Neural progenitor cell (in vitro differentiated cells): ENCODE data around the gene ADK. TPM values are rescaled to one million over a fixed set of nuclear protein-coding genes. Genes with fewer than 3 reads are reported as not detected.
"Not testable (repeated sequence)": the region's sequence is repeated elsewhere in the genome, so short reads cannot be mapped to it uniquely, and the experiment has no call there.

ENCODE experiments used
- DNase-seq: peaks from one replicate; pipeline ENCODE4 v3.0.0-alpha.2; 2016; ENCODE audit warnings: low spot score
- H2AFZ ChIP-seq: fragments of 200-600 bp; sonication (generic); replicated peaks from 2 replicates; pipeline ENCODE4 v1.6.1; 2016; ENCODE audit warnings: antibody characterized with exemption
- H3F3A ChIP-seq: fragments of 200-600 bp; sonication (generic); 2 replicates; pipeline ENCODE4 v1.6.1; 2016; ENCODE audit warnings: antibody characterized with exemption, low read depth
- H3K27ac ChIP-seq: fragments of 200-600 bp; sonication (generic); 2 replicates; pipeline ENCODE4 v1.5.1; 2016; ENCODE audit warnings: mild to moderate bottlenecking
- H3K27me3 ChIP-seq: fragments of 200-600 bp; sonication (generic); 2 replicates; pipeline ENCODE4 v1.6.1; 2016; ENCODE audit warnings: mild to moderate bottlenecking, moderate library complexity
- H3K36me3 ChIP-seq: fragments of 200-600 bp; sonication (generic); 2 replicates; pipeline ENCODE4 v1.5.1; 2016
- H3K4me1 ChIP-seq: fragments of 200-600 bp; sonication (generic); 2 replicates; pipeline ENCODE4 v1.6.1; 2016; ENCODE audit warnings: mixed run types
- H3K4me2 ChIP-seq: fragments of 200-600 bp; sonication (generic); 2 replicates; pipeline ENCODE4 v1.6.1; 2016
- H3K4me3 ChIP-seq: fragments of 200-600 bp; sonication (generic); 2 replicates; pipeline ENCODE4 v1.5.1; 2016
- H3K79me2 ChIP-seq: fragments of 200-600 bp; sonication (generic); 2 replicates; pipeline ENCODE4 v1.6.1; 2016; ENCODE audit warnings: low read depth
- H3K9ac ChIP-seq: fragments of 200-600 bp; sonication (generic); 2 replicates; pipeline ENCODE4 v1.6.1; 2016
- H3K9me3 ChIP-seq: fragments of 200-600 bp; sonication (generic); 2 replicates; pipeline ENCODE4 v1.5.1; 2016; ENCODE audit warnings: low read depth
- H4K20me1 ChIP-seq: fragments of 200-600 bp; sonication (generic); 2 replicates; pipeline ENCODE4 v1.6.1; 2016; ENCODE audit warnings: low read depth
- H3K27ac Mint-ChIP-seq: 3 replicates; pipeline ENCODE4 v1.8.0; 2021; ENCODE audit warnings: mixed read lengths
- H3K27me3 Mint-ChIP-seq: 2 replicates; pipeline ENCODE4 v1.8.0; 2022; ENCODE audit warnings: low read depth, mild to moderate bottlenecking, inconsistent platforms, moderate library complexity, mixed read lengths; ENCODE audit not compliant: insufficient read depth
- H3K36me3 Mint-ChIP-seq: 3 replicates; pipeline ENCODE4 v1.8.0; 2021; ENCODE audit warnings: mixed read lengths
- H3K4me1 Mint-ChIP-seq: 3 replicates; pipeline ENCODE4 v1.8.0; 2021; ENCODE audit warnings: mixed read lengths
- H3K4me3 Mint-ChIP-seq: 3 replicates; pipeline ENCODE4 v1.8.0; 2021; ENCODE audit warnings: mild to moderate bottlenecking, moderate library complexity, mixed read lengths
- H3K9me3 Mint-ChIP-seq: 3 replicates; pipeline ENCODE4 v1.8.0; 2020; ENCODE audit warnings: mixed read lengths
- CTCF ChIP-seq: fragments of 200-600 bp; sonication (generic); IDR thresholded peaks from 2 replicates; pipeline ENCODE4 v1.5.1; 2017; ENCODE audit warnings: antibody characterized with exemption, mild to moderate bottlenecking
- EZH2 ChIP-seq: fragments of 200-600 bp; sonication (generic); IDR thresholded peaks from 2 replicates; pipeline ENCODE4 v1.6.1; 2017; ENCODE audit warnings: antibody characterized with exemption, mild to moderate bottlenecking, moderate library complexity
- EZH2phosphoT487 ChIP-seq: fragments of 200-600 bp; sonication (generic); IDR thresholded peaks from 2 replicates; pipeline ENCODE4 v1.6.1; 2017; ENCODE audit warnings: antibody characterized with exemption
- total RNA-seq: library from RNA; depleted of rRNA; stranded (reverse); fragments of >200 nt; gene quantifications from 2 replicates; pipeline ENCODE4 v1.2.3, GENCODE V29; 2015; ENCODE audit warnings: low replicate concordance

The ADK gene
- total RNA-seq, 1 donor from 2014 or later: 50.9 TPM

DNA sequence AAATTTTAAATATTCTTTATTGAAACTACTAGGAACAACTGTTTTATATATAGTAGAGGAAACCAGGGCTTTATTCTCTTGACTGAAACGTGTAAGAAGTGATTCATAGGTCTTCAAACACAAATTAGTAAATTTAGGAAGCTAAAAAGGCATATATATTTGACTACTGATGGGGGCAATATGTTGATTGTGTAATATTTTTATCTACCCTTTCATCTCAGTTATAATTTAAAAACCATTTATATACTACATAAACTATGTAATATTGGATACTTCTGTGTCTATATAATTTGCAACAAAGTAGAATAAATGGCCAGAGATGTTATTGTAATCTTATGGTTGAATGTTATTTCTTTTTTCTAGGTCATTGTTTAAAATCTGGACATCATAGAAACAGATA is 406.1 kb downstream of the ADK start:
- no peak overlapping the region for H3K4me3 ChIP-seq
- no peaks in the 10 kb centered on the region for H3K27me3 ChIP-seq
- peaks cover 4% of the 10 kb centered on the region for H3K36me3 Mint-ChIP-seq
- no peak for DNase-seq
- H3K4me1 Mint-ChIP-seq: no peaks in the 10 kb centered on the region
- no peaks in the 10 kb centered on the region for H3K9me3 Mint-ChIP-seq
- H3K4me1 ChIP-seq: no peaks in the 10 kb centered on the region
- no peaks in the 10 kb centered on the region for H3F3A ChIP-seq
- no peak overlapping the region for H3K27ac ChIP-seq
- no peaks in the 10 kb centered on the region for H4K20me1 ChIP-seq
- H3K79me2 ChIP-seq: no peaks in the 10 kb centered on the region
- H3K9ac ChIP-seq: no peak overlapping the region
- no peaks in the 10 kb centered on the region for H3K36me3 ChIP-seq
- H3K4me3 Mint-ChIP-seq: no peak overlapping the region
- no peak overlapping the region for H3K4me2 ChIP-seq
- H3K9me3 ChIP-seq: no peaks in the 10 kb centered on the region
- H3K27me3 Mint-ChIP-seq: peaks cover 2% of the 10 kb centered on the region
- no peak overlapping the region for H2AFZ ChIP-seq
- TF ChIP-seq EZH2 (no peak), EZH2phosphoT487 (no peak), CTCF (no peak)
- H3K27ac Mint-ChIP-seq: no peak overlapping the region

DNA sequence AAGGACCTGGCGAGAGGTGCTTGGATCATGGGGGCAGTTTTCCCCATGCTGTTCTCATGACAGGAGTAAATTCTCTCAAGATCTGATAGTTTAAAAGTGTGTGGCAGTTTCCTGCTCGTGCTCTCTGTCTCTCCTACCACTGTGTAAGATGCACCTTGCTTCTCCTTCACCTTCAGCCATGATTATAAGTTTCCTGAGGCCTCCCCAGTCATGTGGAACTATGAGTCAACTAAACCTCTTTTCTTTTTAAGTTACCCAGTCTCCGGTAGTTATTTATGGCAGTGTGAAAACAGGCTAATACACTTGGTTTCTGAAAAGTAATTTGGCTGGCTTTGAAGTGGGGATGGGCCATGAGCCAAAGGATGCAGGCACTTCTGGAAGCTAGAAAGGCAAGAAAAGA is 407.4 kb downstream of the ADK start:
- Histone ChIP-seq H4K20me1 (no peaks in the 10 kb centered on the region), H2AFZ (no peak overlapping the region), H3F3A (no peaks in the 10 kb centered on the region), H3K4me2 (no peak overlapping the region), H3K79me2 (no peaks in the 10 kb centered on the region), H3K9ac (no peak overlapping the region), H3K36me3 (no peaks in the 10 kb centered on the region), H3K27me3 (no peaks in the 10 kb centered on the region), H3K4me3 (no peak overlapping the region), H3K9me3 (no peaks in the 10 kb centered on the region), H3K4me1 (no peaks in the 10 kb centered on the region), H3K27ac (no peak overlapping the region)
- no peaks in the 10 kb centered on the region for H3K4me1 Mint-ChIP-seq
- H3K4me3 Mint-ChIP-seq: no peak overlapping the region
- H3K27me3 Mint-ChIP-seq: peaks cover 2% of the 10 kb centered on the region
- TF ChIP-seq CTCF: no peak
- no peak for TF ChIP-seq EZH2
- TF ChIP-seq EZH2phosphoT487: no peak
- no peak overlapping the region for H3K27ac Mint-ChIP-seq
- DNase-seq: no peak
- H3K36me3 Mint-ChIP-seq: peaks cover 4% of the 10 kb centered on the region
- H3K9me3 Mint-ChIP-seq: no peaks in the 10 kb centered on the region

DNA sequence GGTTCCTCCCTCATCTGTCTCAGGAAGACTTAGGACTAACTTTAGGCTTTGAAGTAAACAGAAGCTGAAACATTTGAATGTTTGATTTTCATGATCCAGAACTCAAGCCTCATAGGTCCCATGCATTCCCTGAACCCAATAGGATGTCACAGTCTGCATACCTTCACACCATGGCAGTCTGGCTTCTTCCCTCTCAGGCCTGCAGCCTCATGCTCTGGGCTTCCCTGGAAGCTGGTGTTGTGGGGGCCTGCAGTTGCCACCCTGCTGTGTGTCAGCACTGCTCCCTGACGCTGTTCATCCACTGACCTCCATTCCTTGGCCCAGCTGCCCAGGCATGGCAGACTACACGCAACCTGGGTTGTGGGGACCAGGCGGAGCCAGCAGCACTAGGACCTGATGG is 407.9 kb downstream of the ADK start:
- no peak for DNase-seq
- Histone ChIP-seq H3K36me3 (no peaks in the 10 kb centered on the region), H3K4me1 (no peaks in the 10 kb centered on the region), H3K9me3 (no peaks in the 10 kb centered on the region), H3K79me2 (no peaks in the 10 kb centered on the region), H3K4me3 (no peak overlapping the region), H3K4me2 (no peak overlapping the region), H3K27me3 (no peaks in the 10 kb centered on the region), H4K20me1 (no peaks in the 10 kb centered on the region), H3F3A (no peaks in the 10 kb centered on the region), H2AFZ (no peak overlapping the region), H3K27ac (no peak overlapping the region), H3K9ac (no peak overlapping the region)
- Mint-ChIP-seq H3K4me1 (no peaks in the 10 kb centered on the region), H3K9me3 (no peaks in the 10 kb centered on the region), H3K27ac (peak overlapping the region; percentile 50), H3K4me3 (no peak overlapping the region), H3K36me3 (peaks cover 4% of the 10 kb centered on the region), H3K27me3 (peaks cover 2% of the 10 kb centered on the region)
- TF ChIP-seq EZH2: no peak

DNA sequence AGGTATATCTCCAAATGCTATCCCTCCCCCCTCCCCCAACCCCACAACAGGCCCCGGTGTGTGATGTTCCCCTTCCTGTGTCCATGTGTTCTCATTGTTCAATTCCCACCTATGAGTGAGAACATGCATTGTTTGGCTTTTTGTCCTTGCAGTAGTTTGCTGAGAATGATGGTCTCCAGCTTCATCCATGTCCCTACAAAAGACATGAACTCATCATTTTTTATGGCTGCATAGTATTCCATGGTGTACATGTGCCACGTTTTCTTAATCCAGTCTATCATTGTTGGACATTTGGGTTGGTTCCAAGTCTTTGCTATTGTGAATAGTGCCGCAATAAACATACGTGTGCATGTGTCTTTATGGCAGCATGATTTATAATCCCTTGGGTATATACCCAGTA is 417.9 kb downstream of the ADK start:
- not testable (repeated sequence) for DNase-seq, H3K9ac ChIP-seq, H3K4me2 ChIP-seq, H3K4me1 ChIP-seq, H3K4me3 ChIP-seq, H3K36me3 ChIP-seq, H4K20me1 ChIP-seq, H3K27me3 ChIP-seq, H3K27ac Mint-ChIP-seq, H2AFZ ChIP-seq, H3K4me3 Mint-ChIP-seq, H3K36me3 Mint-ChIP-seq, H3F3A ChIP-seq, H3K79me2 ChIP-seq, H3K27ac ChIP-seq, H3K9me3 ChIP-seq, H3K4me1 Mint-ChIP-seq, H3K27me3 Mint-ChIP-seq
- H3K9me3 Mint-ChIP-seq: peaks cover 17% of the 10 kb centered on the region

DNA sequence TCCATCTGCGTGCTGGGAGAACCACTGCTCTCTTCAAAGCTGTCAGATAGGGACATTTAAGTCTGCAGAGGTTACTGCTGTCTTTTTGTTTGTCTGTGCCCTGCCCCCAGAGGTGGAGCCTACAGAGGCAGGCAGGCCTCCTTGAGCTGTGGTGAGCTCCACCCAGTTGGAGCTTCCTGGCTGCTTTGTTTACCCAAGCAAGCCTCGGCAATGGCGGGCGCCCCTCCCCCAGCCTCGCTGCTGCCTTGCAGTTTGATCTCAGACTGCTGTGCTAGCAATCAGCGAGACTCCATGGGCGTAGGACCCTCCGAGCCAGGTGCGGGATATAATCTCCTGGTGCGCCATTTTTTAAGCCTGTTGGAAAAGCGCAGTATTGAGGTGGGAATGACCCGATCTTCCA is 422.5 kb downstream of the ADK start:
- H3K27ac ChIP-seq, H3K4me3 Mint-ChIP-seq, H3K36me3 Mint-ChIP-seq, H3K36me3 ChIP-seq, H3K27me3 ChIP-seq, H3K4me3 ChIP-seq, H3K27ac Mint-ChIP-seq, H3F3A ChIP-seq, H3K27me3 Mint-ChIP-seq, H2AFZ ChIP-seq, H4K20me1 ChIP-seq, H3K9me3 ChIP-seq, H3K9ac ChIP-seq, H3K79me2 ChIP-seq, H3K4me1 ChIP-seq, H3K4me2 ChIP-seq, H3K4me1 Mint-ChIP-seq, DNase-seq: not testable (repeated sequence)
- peaks cover 21% of the 10 kb centered on the region for H3K9me3 Mint-ChIP-seq
